Vagina (tissue), 2 donors: Measurements from ENCODE around the gene CDCP1.

Experiments used
- CTCF ChIP-seq, 3 experiments: fragments of 450-650 bp in 2 of 3; fragments of 200-600 bp in 1 of 3; sonication (generic) in 1 of 3; IDR thresholded peaks; one replicate each; pipeline ENCODE4 v1.5.1; 2017 to 2019; ENCODE audit warnings: antibody characterized with exemption in 3 of 3, mild to moderate bottlenecking in 2 of 3, moderate library complexity in 2 of 3
- POLR2A ChIP-seq, 2 donors: fragments of 450-650 bp; IDR thresholded peaks; one replicate each; pipeline ENCODE4 v1.6.1; 2017; ENCODE audit warnings: antibody characterized with exemption in 2 of 2, mild to moderate bottlenecking in 2 of 2, moderate library complexity in 2 of 2

- TF ChIP-seq CTCF (IDR thresholded peaks at IDR 0.05): no peak
- no peak for TF ChIP-seq POLR2A (IDR thresholded peaks at IDR 0.05)
These were observed 83.5 kb downstream of the CDCP1 start for GRCh38 chr3:45062697-45063070.
